CD4-positive, alpha-beta T cell treated with Interleukin-2 at 100 ng/mL for 4 hours (primary cell): ENCODE measurements around the gene KLK10.

ENCODE experiments used
- DNase-seq: peaks from one replicate; pipeline ENCODE4 v3.0.0-alpha.2; 2020; ENCODE audit warnings: low spot score

The KLK10 gene, protein sequence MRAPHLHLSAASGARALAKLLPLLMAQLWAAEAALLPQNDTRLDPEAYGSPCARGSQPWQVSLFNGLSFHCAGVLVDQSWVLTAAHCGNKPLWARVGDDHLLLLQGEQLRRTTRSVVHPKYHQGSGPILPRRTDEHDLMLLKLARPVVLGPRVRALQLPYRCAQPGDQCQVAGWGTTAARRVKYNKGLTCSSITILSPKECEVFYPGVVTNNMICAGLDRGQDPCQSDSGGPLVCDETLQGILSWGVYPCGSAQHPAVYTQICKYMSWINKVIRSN

DNA sequence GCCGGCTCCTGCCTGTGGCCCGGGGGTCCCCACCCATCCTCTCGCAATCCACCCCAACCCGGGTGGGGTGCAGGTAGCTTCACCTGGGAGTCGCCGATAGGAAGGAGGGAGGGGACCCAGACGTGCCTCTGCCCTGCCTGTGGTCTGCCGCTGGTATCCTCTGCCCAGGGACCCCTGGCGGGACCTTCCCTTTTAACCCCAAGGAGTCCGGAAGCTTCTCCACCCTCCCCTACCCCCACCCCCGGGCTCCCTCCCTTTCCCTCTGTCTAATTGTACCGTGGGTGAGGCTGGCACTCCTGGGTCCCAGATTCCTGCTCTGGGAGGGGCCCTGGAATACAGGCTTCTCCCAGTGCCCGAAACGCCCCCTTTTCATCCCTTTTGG, at the start of gene KLK10:
TSS of gene KLK10 (minus strand) at position 166 of the 382 bp plus-strand sequence. CDS start 579 bp downstream, outside the sequence.
- DNase-seq, result no peak

DNA sequence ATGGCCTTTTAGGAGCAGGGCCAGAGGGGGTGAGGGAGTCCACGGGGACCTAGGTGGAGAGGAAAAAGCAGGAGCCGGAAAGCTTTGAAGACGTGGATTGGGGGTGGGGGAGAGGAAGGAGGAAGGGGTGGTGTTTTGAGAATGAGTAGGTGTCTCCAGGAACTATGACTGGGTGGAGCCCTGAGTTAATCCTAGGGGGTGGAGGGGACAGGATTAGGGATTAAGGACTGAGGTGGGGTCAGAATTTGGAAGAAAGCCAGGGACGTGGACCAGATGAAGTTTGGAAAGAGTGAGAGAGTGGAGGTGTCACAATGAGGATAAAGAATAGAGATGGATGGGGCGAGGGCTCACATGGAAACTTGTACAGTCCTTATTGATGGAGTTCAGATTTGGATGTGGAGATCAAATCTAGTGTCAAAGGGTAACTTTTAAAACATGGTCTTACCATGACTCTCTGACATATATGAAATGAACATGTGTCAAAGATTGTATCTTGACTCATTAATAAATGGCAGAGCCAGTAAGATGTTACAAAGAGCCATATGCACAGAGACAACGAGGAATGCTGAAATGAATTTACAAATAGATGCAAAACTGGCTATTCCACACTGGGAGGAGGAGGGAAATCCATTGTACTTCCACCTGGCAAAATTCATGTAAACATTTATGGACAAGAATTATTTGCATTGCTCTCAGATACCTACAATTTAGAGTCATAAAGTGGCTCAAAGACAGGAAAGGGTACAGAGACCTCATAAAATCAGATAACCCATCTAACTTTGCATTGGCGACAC, 47.1 kb upstream of the KLK10 start:
- no peak for DNase-seq

DNA sequence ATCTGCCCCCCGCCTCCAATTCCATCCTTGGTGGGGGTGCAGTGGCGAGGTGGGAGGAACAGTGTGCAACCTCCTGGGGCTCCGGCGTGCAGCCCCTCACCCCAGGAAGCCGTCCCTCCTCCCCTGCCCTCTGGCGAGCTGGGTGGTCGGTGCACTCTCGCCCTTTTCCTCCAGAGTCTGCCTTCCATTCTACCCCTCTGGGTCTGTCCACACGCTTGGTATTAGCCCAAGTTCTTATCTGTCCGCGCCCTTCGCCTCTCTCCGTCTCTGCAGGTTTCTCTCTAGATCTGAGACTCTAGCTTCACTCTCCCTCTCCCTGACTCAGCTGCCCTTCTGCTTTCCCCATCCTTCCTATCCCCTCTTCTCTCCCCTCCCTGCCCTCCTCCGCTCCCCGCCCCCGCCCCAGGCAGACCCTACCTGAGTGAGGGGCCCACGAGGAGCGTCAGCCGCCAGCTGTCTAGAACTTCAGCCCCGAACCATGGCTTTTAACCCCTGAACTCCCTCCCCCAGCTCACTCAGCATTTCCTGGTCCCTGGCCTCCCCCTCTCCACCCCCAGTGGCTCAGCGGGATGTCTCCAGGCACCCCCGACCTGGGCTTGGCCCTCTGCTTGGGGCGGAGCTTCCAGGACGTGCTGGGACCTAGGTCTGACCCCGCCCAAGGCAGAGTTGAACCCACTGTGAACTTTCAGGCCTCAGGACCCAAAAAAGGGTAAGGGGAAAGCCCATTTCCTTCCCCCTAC, 45.9 kb upstream of the KLK10 start:
- no peak for DNase-seq

DNA sequence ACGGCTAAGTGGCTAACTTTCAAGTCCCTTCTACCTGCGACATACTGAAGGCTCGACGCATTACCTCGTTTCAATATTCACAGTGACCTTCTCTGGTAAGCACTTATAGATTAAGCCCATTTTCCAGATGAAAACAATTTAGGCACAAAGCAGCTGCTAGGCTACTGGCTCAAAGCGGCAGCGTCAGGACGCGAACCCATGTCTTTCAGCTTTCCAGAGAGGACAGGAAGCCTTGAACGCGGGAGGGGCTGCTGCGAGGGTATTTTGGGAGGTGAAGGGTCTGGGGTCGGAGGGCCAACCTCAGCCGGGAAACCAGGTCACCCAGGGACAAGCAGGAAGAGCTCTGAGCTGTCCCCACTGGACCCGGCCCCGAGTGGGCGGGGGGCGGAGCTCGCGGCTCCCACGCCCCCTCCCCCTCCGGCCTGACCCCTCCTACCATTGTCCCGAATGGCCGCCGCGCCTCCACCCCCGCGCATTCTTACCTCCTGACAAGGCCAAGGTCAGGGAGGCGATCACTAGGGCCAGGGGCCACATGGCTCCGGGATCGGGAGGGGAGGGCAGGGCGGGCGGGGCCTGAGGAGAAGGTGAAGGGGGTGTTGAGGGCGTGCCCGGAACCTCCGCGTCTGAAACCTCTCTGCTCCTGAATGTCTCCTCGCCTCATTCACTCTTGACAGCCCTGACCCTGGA, 45.2 kb upstream of the KLK10 start, which contains the start of gene KLK13:
TSS of gene KLK13 (minus strand) at position 559 of the 687 bp plus-strand sequence. CDS start at position 534, 25 bp downstream.
- no peak for DNase-seq

DNA sequence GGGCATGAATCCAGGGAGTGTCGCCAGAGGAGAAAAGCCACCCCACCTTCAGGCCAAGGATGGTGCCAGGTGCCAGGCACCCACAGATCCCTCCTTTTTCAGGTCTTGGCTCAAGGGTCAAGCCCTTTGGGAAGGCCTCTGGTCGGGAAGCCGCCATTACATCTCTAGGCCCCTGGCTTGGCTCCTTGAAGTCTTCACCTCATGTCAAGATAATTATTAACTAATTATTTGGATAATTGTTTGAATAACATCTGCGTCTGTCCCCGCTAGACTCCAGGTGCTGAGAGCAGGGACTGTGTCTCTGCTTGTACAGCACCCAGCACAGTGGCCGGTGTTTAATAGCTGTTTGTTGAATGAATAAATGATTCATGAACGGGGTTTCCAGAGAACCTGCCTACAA, 44.2 kb upstream of the KLK10 start:
- no peak for DNase-seq

DNA sequence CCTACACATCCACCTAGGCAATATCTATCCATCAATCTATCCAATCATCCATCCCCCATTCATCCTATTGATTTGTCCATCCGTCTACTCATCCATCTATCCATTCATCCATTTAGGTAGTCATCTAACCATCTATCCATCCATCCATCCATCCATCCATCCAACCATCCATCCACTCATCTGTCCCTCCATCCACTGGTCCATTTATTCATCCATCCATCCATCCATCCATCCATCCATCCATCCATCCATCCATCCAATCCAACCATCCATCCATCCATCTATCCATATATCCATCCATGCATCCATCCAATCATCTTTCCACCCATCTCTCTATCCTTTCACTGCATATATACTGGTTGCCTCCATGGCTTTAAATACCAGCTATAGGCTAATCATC, 41.5 kb upstream of the KLK10 start:
- DNase-seq, result no peak

DNA sequence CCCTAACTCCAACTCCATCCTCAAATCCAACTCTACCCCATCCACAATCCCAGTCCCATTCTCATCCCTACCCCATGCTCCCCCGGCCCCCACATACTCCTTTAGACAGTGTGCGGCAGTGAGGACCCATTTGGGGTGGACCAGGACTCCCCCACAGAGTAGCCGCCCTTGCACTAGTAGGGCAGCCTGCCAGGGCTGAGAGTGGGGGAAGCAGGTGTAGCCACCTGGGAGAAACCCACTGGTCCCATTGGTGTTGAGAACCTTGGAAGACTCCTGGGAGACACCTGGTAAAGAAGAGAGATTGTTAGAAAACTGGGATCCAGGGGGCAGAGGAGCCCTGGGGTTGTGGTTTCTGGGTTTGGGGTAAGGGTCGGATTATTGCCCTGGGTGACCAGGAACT, 40.8 kb upstream of the KLK10 start:
- DNase-seq, result no peak

DNA sequence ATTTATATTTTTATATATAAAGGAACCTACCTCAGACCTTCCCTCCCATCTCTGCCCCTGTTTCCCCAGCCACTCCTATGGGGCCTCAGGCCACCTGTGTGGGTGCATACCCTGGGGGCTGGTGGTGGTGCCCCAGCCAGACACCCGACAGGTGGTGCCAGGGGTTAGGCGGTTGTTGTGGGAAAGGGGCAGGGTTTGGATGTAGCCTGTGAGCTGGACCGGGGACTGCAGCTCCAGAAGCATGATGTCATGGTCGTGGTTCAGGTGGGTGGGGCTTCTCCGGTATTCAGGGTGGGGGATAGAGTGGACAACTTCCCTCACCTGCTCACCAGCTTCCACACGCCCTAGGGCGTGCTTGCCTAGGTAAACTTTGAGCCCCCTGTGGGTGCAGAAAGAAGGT, 40.2 kb upstream of the KLK10 start:
- DNase-seq, result no peak

DNA sequence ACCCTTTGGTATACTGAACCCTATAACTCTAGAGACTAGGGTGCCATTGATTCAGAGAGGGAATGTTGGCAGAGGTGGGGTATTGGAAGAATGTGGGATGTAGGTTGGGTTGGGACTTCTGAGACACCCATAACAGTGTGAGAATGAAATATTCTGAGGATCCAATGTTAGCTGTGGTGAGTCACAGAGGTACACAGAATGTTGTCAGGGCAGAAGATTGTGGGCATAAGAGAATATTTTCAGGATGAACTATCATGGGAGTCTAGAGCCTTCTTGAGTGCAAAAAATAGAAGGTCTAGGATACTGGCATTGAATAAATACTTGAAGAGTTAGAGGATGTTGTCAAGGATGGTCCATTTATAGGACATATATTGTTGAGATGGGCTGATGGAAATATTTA, 36.4 kb upstream of the KLK10 start:
- DNase-seq, result no peak

DNA sequence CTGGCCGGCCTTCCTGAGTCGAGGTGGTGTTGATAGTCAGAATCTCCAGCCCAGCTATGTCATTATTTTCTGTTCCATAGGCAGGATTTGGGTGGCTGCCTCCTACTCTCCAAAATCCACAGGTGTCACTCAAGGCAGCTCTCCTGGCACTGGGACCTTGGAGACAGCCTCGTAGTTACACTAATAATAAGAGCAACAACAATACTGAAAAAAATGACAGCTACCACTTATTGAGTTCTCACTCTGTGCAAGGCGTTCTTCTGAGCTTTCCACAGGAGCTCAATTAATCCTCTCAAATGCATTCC, 27.5 kb upstream of the KLK10 start:
- no peak for DNase-seq

DNA sequence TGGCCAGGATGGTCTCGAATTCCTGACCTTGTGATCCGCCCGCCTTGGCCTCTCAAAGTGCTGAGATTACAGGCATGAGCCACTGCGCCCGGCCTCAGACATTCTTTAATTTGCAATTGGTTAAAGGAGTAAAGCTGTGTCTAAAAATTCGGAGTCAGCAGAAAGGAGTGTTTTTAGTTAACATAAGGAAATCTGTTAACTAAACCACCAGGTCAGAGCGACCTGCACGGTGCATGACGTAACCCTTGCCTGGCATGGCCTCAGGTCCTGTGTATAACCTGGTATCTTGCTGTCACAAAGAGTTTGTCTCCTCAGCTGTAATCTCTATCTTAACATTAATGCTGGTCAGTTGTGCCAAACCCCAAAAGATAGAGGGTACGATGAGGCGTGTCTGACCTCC, 24.8 kb upstream of the KLK10 start:
- DNase-seq, result no peak

DNA sequence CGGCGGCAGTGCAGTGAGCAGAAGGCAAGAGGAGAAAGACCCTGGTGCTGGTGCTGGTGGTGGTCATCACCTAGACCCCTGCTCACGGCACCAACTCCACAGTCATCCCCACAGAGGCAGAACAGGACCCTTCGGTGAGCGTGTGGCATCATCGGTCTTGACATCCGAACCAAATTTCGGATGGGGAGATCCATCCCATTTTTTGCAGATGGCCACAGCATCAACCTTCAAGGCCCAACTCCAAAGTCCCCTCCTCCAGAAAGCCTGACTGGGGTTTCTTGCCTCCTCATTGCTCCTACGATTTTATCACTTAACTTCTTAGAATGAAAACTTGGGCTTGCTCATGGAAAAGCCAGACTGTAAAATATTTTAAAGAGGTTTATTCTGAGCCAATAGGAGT, 24.0 kb upstream of the KLK10 start:
- DNase-seq, result no peak

DNA sequence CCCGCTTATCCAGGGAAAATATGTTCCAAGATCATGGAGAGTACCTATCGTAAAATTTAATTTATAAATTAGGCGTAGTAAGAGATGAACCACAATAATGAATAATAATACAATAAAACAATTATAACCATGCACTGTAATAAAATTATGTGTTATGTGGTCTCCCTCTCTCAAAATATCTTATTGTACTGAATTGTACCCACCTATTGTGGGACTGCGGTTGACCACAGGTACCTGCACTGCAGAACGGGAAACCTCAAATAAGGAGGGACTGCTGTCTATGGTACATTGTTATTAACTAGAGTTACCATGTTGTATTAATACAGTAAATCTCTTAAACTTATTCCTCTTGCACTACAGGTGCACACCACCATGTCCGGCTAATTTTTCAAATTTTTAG, 20.6 kb upstream of the KLK10 start:
- no peak for DNase-seq

DNA sequence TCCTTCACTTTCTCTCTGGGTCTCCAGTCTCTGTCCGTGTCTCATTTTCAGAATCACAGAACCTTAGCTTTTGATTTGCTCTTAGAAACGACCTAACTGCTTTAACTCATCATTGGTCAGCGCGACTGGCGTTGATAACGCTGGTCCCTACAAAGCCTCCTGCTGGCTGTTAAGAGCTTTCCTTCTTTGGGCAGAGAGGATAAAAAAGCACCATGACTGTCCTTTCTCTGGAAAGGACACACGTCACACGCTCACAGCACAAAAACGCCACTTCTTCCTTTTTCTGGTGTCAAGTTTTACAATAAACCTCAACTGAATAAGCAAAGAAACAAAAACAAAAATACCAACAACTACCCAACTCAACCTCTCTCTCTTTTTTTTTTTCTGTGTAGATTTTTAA, 17.0 kb upstream of the KLK10 start:
- no peak for DNase-seq

DNA sequence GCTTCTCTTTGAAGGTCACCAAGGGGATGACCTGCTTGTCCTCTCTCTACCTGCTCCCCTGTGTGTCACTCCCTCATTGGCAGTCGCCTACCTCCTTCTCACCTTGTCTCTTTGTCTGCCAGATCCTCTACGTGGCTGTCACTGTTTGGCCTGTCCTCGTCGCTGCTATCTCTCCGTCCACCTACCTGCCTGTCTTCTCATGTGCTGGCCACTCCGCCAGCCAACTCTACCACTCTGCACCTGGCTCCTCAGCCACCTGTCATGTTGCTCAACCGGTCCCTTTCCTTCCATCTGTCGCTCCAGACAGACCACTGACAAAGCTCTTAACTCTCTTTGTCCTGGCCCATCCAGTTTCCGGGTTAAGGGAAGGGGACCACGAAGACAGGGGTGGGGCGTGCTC, 15.2 kb upstream of the KLK10 start, which contains the start of gene KLK12:
TSS of gene KLK12 (minus strand) at position 299 of the 400 bp plus-strand sequence. CDS start 381 bp downstream, outside the sequence.
- DNase-seq, result no peak

DNA sequence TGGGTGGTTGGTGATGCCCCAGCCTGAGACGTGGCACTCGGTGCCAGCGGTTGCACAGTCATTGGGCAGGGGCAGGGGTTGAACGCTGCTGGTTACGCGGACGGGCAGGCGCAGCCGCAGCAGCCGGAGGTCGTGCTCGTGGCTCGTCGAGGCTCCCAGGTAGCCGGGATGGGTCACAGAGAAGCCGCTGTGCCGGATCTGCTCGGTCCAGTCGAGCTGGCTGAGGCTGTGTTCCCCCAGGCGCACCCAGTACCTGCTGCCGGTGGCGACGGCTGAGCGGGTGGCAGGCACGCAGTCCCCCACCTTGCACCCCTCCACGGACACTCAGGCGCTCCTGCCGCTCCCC, 12.3 kb upstream of the KLK10 start:
- no peak for DNase-seq

DNA sequence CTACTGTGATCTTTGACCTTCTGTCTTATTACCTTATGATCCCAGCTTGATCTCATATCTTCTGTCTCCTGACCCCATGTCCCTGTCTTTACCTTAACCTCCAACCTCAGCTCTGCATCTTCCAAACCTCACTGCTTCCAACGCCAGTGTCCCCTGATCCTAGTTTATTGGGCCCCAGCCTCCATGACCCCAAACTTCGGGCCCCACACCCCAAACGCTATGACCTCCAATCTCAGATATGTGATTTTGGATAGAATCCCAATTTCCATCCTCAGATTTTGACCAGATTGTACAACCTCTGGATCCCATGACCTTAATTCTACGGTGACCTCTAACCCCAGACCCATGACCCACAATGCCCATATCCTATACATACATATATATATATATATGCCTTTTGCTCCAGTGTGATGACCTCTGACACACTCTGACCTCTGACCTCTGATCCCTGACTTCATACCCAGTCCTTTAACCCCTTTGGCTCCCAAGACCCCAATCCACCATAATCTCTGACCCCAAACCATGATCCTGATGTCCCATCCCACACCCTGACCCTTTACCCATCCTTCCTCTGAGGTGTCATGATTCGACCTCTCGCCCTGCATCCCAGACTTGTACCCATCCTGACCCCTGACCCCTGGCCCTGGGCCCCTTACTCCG, 11.8 kb upstream of the KLK10 start:
- DNase-seq, result no peak

DNA sequence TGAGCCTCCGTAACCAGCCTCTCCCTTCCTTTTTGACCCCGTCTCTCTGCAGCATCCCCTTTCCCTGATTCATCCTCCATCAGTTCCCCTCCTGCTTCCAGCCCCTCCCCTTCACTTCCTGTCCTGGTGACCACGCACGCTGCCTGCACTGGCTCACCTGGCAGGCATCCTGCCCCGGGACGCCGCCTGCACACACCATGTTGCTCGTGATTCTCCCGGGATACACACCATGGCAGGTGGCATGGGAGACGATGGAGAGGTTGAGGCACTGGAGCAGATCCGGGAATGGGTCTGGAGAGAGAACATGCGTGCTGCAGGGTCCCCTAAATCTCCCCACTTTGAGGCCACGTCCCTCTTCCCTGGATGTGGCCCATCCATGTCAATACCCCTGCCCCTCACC, 11.1 kb upstream of the KLK10 start:
- no peak for DNase-seq

DNA sequence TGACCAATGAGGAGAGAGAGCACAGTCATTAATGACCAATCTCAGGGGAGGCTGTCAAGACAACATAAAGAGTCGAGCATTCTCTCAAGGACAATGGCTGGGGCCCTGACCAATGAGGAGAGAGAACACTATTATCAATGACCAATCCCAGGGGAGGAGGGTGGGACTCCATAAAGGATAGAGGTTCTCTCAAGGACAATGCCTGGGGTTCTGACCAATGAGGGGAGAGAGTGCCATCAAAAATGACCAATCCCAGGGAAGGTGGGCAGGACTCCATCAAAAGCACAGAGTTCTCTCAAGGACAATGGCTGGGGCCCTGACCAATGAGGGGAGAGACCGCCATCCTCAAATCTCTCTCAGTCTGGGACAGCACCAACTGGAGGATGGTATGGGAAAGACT, 10.2 kb upstream of the KLK10 start:
- no peak for DNase-seq

DNA sequence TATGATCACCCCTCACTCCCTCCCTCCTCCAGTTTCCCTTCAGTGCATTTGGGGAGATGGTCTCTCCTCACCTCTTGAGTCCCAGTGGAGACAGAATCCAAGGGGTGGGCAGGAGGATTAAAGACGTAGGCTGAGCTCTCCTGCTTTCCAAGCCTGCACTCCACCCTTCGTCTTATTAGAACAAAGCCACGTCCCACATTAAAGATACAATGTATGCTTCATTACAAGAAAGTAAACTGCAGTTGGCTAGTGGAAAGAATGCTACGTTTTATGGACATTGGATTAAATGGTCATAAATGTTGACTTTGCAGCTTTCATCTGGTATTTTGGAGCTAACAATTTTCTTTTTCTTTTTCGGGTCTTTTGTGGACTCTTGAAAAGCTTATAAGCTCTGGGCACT, 8.4 kb upstream of the KLK10 start:
- no peak for DNase-seq

DNA sequence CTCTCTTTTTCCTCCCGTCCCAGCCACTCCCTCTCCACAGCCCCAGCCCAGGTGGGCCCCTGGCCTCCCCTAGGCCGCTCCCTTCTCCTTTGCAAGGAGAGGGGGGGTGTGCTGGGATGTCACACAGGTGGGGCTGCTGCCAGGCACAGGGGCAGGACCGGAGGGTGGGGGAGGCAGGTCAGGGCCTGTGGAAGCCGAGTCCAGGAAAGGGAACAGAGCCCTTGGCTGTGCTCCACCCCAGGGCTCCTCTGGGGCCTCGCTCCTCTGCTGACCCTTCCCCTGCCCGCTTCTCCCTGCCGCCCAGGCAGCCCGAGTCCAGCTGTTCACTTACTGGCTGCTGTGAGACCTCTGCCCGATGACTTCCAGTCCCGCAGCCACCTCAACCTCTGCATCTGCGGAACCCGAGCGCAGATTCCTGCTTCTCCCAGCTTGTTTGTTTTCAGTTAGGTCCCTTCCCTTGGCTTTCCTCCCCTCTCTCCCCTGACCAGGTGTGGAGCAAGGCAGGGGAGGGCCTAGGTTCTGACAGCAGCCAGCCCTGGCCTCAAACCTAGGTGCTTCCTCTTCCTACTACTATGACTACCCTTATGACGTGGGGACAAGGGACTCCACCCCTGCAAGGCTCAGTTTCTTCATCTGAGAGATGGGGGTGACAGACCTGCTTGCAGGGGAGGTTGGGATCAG, 7.8 kb upstream of the KLK10 start:
- no peak for DNase-seq

DNA sequence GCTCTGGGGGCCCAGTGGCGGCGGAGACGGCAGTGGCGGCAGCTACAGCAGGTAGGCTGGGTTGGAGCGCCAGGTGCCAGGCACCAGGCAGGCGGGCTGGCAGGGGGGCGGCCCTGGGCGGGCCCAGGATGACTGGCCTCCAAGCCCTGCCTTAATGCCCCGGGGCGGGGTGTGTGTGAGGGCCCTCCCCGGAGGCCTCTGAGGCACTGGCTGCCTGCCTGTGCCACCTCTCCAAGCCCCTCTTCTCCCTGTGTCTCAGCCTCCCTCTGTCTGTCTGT, 7.0 kb upstream of the KLK10 start, which contains the start of gene KLK11:
TSS of gene KLK11 (minus strand) at position 63 of the 278 bp plus-strand sequence. CDS start 985 bp downstream, outside the sequence.
- no peak for DNase-seq
